T-helper 17 cell (primary cell): ENCODE data around the gene EBI3. TPM values are rescaled to one million over a fixed set of nuclear protein-coding genes. Genes with fewer than 3 reads are reported as not detected.
"Not testable (repeated sequence)": the region's sequence is repeated elsewhere in the genome, so short reads cannot be mapped to it uniquely, and the experiment has no call there.

Source experiments
- ATAC-seq: fragments of 150-1000 bp; cut with Tn5 transposase; 2 replicates; pipeline ENCODE4 v1.10.0; 2021; ENCODE audit warnings: mild to moderate bottlenecking, moderate library complexity
- DNase-seq, 3 donors: peaks; one replicate each; pipeline versions ENCODE4 v3.0.0 to v3.0.0-alpha.2; 2020 to 2021
- H3K9me3 ChIP-seq: one replicate; pipeline ENCODE4 v1.7.0; 2013; ENCODE audit warnings: low read length, mild to moderate bottlenecking; ENCODE audit not compliant: control insufficient read depth, poor library complexity, severe bottlenecking
- H3K27ac Mint-ChIP-seq: one replicate; pipeline ENCODE4 v1.8.0; 2022; ENCODE audit warnings: mild to moderate bottlenecking, moderate library complexity, mixed read lengths
- H3K27me3 Mint-ChIP-seq: one replicate; pipeline ENCODE4 v1.8.0; 2022; ENCODE audit warnings: mixed read lengths
- H3K36me3 Mint-ChIP-seq: one replicate; pipeline ENCODE4 v1.8.0; 2022; ENCODE audit warnings: low read depth, mixed read lengths
- H3K4me1 Mint-ChIP-seq: one replicate; pipeline ENCODE4 v1.8.0; 2022; ENCODE audit warnings: mild to moderate bottlenecking, mixed read lengths
- H3K4me3 Mint-ChIP-seq: one replicate; pipeline ENCODE4 v1.8.0; 2022; ENCODE audit warnings: mild to moderate bottlenecking, moderate library complexity, mixed read lengths
- total RNA-seq, 4 donors: library from RNA in 2 of 4; stranded (reverse) in 2 of 4; gene quantifications; one replicate each; pipeline ENCODE4 v1.2.3 and lab custom pipeline; 2022 to 2026

EBI3 gene
- total RNA-seq, 2 donors from 2014 or later = not detected

DNA sequence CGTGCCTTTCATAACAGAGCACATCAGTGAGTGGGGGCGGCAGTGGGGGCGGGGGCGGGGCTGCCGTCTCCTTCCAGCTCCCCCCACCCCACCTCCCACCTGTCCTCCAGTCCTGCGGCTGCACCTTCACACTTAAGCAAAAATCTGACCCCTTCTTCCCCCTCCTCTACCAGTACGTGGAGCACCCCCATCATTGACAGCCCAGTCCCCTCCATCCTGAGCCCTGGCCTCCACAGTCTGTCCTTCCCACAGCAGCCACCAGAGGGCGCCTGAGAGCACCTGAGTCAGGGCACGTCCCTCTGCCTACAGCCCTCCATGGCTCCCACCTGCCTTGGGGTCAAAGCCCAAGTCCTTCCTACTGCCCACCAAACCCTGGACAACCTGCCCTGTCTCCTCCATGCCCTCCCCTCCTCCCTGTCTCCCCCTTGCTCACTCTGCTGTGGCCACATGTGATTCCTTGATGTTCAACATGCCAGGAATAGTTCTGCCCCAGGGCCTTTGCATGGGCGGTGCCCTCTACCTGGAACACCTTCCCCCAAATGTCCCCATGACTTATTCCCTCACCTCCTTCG lies 4.0 kb downstream of the EBI3 start:
- Mint-ChIP-seq H3K4me3 (no peak overlapping the region), H3K27me3 (peaks cover 11% of the 10 kb centered on the region), H3K4me1 (peaks cover 4% of the 10 kb centered on the region), H3K27ac (no peak overlapping the region), H3K36me3 (no peaks in the 10 kb centered on the region)
- DNase-seq = peak; percentile 38 to 69 (median 41)
- H3K9me3 ChIP-seq = no peaks in the 10 kb centered on the region
- ATAC-seq = peak; percentile 75

GRCh38 chr19:4234142-4234861 lies 5.0 kb downstream of the EBI3 start:
- ATAC-seq = no peak
- H3K9me3 ChIP-seq = no peaks in the 10 kb centered on the region
- no peaks in the 10 kb centered on the region for H3K36me3 Mint-ChIP-seq
- H3K27ac Mint-ChIP-seq = no peak overlapping the region
- DNase-seq = no peak
- peaks cover 11% of the 10 kb centered on the region for H3K27me3 Mint-ChIP-seq
- no peak overlapping the region for H3K4me3 Mint-ChIP-seq
- H3K4me1 Mint-ChIP-seq = peaks cover 4% of the 10 kb centered on the region

- H3K4me3 Mint-ChIP-seq = no peak overlapping the region
- no peak for DNase-seq
- H3K9me3 ChIP-seq = no peaks in the 10 kb centered on the region
- no peak overlapping the region for H3K27ac Mint-ChIP-seq
- H3K4me1 Mint-ChIP-seq = peaks cover 4% of the 10 kb centered on the region
- peaks cover 11% of the 10 kb centered on the region for H3K27me3 Mint-ChIP-seq
- H3K36me3 Mint-ChIP-seq = no peaks in the 10 kb centered on the region
- ATAC-seq = no peak
These were observed 5.5 kb downstream of the EBI3 start for GRCh38 chr19:4234862-4235201.

- not testable (repeated sequence) for H3K36me3 Mint-ChIP-seq, ATAC-seq, H3K4me1 Mint-ChIP-seq, H3K4me3 Mint-ChIP-seq, H3K27ac Mint-ChIP-seq, DNase-seq, H3K9me3 ChIP-seq
- H3K27me3 Mint-ChIP-seq = peaks cover 11% of the 10 kb centered on the region
These were observed 8.2 kb downstream of the EBI3 start for GRCh38 chr19:4237510-4237909.

GRCh38 chr19:4238831-4239230 lies 9.5 kb downstream of the EBI3 start:
- ATAC-seq = no peak

DNA sequence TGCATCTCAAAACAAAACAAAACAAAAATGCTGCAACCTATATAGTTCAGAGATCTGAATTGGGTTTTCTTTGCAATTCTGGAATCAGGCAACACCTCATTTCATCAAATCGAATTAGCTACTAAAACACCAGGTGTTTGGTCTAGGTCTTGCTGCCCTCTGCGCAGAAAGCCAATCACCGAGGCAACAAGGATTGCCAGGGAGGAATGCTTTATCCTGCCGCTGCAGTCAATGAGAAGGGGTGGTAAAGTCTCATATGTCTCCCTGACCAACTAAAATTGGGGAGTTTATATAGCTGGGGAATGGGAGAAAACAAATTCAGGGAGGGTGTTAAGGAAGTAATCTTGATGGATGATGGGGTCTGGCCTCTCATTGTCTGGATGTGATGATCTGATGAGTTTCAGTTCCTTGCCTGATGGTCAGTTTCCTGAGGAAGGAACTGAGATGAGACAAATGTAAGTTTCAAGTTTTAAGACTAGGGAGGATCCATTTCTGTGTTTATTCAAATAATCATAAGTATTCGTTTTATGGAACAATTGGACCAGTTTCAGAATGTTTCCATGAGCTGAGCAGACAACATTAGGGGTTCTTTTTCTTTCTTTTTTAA lies 12.6 kb downstream of the EBI3 start:
- Mint-ChIP-seq H3K27me3 (peaks cover 2% of the 10 kb centered on the region), H3K4me1 (peaks cover 6% of the 10 kb centered on the region), H3K27ac (no peak overlapping the region), H3K36me3 (peaks cover 1% of the 10 kb centered on the region), H3K4me3 (no peak overlapping the region)
- no peak for ATAC-seq
- no peak for DNase-seq
- H3K9me3 ChIP-seq = no peaks in the 10 kb centered on the region

More at GRCh38 chr19:4238831-4239230, 9.5 kb downstream of the EBI3 start:
- H3K27me3 Mint-ChIP-seq = peaks cover 11% of the 10 kb centered on the region
- H3K36me3 Mint-ChIP-seq = no peaks in the 10 kb centered on the region
- no peak overlapping the region for H3K27ac Mint-ChIP-seq
- DNase-seq = no peak
- H3K9me3 ChIP-seq = no peaks in the 10 kb centered on the region
- H3K4me1 Mint-ChIP-seq = no peaks in the 10 kb centered on the region
- H3K4me3 Mint-ChIP-seq = no peak overlapping the region

DNA sequence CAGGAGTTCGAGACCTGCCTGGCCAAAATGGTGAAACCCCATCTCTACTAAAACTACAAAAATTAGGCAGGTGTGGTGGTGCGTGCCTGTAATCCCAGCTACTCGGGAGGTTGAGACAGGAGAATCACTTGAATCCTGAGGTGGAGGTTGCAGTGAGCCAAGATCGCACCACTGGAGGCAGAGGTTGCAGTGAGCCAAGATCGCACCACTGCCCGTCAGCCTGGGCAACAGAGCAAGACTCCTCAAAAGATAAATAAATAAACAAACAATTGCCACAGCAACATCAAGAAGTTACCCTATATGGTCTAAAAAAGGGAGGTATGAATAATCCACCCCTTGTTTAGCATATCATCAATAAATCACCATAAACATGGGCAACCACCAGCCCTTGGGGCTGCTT lies 16.6 kb downstream of the EBI3 start:
- H3K27ac Mint-ChIP-seq = peak overlapping the region; percentile 99
- not testable (repeated sequence) for H3K9me3 ChIP-seq, DNase-seq, H3K27me3 Mint-ChIP-seq, ATAC-seq
- peak overlapping the region; percentile 96 for H3K4me3 Mint-ChIP-seq
- H3K36me3 Mint-ChIP-seq = peaks cover 11% of the 10 kb centered on the region
- H3K4me1 Mint-ChIP-seq = peaks cover 18% of the 10 kb centered on the region

DNA sequence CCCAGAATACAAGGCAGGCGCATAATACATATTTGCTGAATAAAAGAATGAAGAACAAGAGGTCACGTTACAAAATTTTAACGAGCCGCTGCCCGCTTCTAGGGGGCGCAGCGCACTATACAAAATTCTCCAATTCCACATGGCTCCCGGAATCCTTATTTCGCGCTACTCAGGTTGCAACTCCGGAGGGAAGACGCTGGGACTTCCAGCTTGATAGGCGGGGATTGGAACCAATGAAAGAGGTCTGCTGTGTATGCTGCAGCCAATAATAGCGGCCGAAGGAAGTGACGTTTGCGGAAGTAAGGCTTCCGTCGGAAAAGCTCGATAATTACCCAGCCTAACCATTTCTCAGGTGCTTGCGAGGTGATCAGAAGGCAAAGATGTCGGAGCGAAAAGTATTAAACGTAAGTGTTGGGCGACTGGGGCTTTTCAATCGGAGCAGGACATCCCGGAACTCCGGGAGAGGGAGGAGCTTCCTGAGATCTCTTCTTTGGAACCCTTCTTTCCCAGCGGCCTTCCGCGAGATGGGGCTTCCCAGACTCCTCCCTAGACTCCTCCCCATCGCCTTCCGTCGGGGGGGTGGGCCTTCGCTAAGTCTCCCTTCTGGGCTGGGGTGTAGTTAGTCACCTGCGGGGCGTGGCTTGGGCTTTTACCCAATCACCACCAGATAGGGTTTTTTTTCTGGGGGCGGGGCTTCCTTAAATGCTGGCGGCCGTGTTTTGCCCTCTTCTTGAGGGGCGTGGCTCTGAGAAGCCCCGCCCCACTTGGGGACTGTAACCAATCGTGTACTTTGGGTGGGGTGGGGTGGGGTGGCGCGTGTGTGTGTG lies 17.7 kb downstream of the EBI3 start, which contains the start of gene YJU2:
Gene YJU2 (plus strand): TSS at position 314 of the 827 bp plus-strand sequence. CDS start 67 bp downstream, at position 381.
- Mint-ChIP-seq H3K4me1 (peaks cover 18% of the 10 kb centered on the region), H3K36me3 (peaks cover 14% of the 10 kb centered on the region), H3K27ac (peak within 1 kb of the TSS; percentile 99), H3K27me3 (no peaks in the 10 kb centered on the region), H3K4me3 (peak within 1 kb of the TSS; percentile 96)
- ATAC-seq (peak; percentile 96), DNase-seq (peak; percentile 95 to 98 (median 98))
- H3K9me3 ChIP-seq = no peaks in the 10 kb centered on the region

GRCh38 chr19:4256563-4256962 lies 27.2 kb downstream of the EBI3 start:
- Mint-ChIP-seq H3K27me3 (no peaks in the 10 kb centered on the region), H3K4me3 (no peak overlapping the region), H3K36me3 (peaks cover 8% of the 10 kb centered on the region), H3K27ac (no peak overlapping the region), H3K4me1 (peaks cover 7% of the 10 kb centered on the region)
- no peaks in the 10 kb centered on the region for H3K9me3 ChIP-seq
- ATAC-seq (no peak), DNase-seq (no peak)

DNA sequence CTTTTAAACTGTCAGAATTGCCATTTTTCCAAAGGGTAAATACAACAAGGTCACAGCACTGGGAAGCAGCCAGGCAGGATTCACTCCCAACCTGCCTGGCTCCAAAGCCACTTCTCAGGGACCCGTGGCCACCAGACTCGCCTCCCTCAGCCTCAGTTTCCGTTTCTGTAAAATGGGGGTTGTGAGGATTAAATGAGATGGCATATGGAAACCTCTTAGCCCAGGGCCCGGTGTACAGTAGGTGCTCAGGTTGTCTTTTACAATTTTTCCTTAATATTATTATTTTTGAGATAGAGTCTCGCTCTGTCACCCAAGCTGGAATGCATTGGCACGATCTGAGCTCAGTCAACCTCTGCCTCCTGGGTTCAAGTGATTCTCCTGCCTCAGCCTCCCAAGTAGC lies 27.7 kb downstream of the EBI3 start:
- Mint-ChIP-seq H3K36me3 (peaks cover 8% of the 10 kb centered on the region), H3K4me3 (no peak overlapping the region), H3K4me1 (peaks cover 7% of the 10 kb centered on the region), H3K27me3 (no peaks in the 10 kb centered on the region), H3K27ac (no peak overlapping the region)
- ATAC-seq = no peak
- no peaks in the 10 kb centered on the region for H3K9me3 ChIP-seq
- no peak for DNase-seq

- no peak for ATAC-seq
- H3K36me3 Mint-ChIP-seq = peaks cover 8% of the 10 kb centered on the region
- DNase-seq = no peak
- H3K9me3 ChIP-seq = no peaks in the 10 kb centered on the region
- H3K4me3 Mint-ChIP-seq = peak overlapping the region; percentile 57
- no peaks in the 10 kb centered on the region for H3K27me3 Mint-ChIP-seq
- peak overlapping the region; percentile 24 for H3K27ac Mint-ChIP-seq
- peaks cover 7% of the 10 kb centered on the region for H3K4me1 Mint-ChIP-seq
These were observed 28.9 kb downstream of the EBI3 start for GRCh38 chr19:4258181-4258580.

DNA sequence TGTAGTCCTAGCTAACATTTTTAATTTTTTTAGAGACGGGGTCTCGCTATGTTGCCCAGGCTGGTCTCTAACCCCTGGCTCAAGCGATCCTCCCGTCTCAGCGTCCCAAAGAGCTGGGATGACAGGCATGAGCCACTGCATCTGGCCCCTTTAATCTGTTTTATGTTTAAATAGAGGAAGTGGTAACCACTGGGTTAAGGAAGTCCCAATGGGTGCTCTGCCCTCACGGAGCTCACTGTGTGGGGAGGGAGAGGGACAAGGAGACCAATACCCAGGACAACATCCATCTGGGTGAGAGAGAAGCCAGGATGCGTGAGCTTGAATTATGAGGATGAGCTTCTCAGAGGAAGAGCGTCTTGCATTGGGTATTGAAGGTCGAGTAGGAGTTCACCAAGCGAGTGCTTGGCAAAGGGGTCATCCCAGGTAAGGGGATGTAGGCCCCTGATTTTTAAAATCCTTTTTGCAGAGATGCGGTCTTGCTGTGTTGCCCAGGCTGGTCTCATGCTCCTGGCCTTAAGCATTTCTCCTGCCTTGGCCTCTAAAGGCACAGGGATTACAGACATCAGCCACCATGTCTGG lies 31.4 kb downstream of the EBI3 start:
- no peak overlapping the region for H3K27ac Mint-ChIP-seq
- H3K36me3 Mint-ChIP-seq = peaks cover 3% of the 10 kb centered on the region
- H3K4me3 Mint-ChIP-seq = no peak overlapping the region
- peaks cover 5% of the 10 kb centered on the region for H3K4me1 Mint-ChIP-seq
- DNase-seq = no peak
- H3K9me3 ChIP-seq = no peaks in the 10 kb centered on the region
- no peak for ATAC-seq
- H3K27me3 Mint-ChIP-seq = no peaks in the 10 kb centered on the region

DNA sequence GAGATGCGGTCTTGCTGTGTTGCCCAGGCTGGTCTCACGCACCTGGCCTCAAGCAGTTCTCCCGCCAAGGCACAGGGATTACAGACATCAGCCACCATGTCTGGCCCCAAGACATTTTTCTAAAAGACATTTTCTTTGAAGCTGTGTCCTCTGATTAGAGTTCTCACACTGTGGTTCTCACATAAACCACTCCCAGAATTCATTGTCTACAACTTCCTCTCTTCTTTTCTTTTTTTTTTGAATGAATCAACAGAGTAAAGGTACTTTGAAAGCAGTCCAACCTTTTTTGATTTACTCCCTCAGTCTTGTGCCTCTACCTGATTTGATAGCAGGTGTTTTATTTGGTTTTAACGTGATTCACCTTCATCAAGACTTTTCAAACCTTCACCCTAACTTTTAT lies 35.5 kb downstream of the EBI3 start:
- Mint-ChIP-seq H3K27me3 (no peaks in the 10 kb centered on the region), H3K4me1 (peaks cover 10% of the 10 kb centered on the region), H3K4me3 (no peak overlapping the region), H3K36me3 (peaks cover 6% of the 10 kb centered on the region), H3K27ac (peak overlapping the region; percentile 81)
- H3K9me3 ChIP-seq = no peaks in the 10 kb centered on the region
- ATAC-seq (no peak), DNase-seq (no peak)
